Forelimb muscle (tissue), 1 donor: ENCODE measurements around the gene SORCS2. TPM values are rescaled to one million over a fixed set of nuclear protein-coding genes. Genes with fewer than 3 reads are reported as not detected.

Experiments used
- DNase-seq: peaks from one replicate; pipeline ENCODE4 v3.0.0-alpha.2; 2013; ENCODE audit warnings: low read depth
- polyA plus RNA-seq: library from polyadenylated mRNA; unstranded; fragments of 120-200 nt; gene quantifications from one replicate; pipeline ENCODE4 v1.2.1, GENCODE V29; 2013; ENCODE audit not compliant: insufficient read length

The SORCS2 gene
- polyA plus RNA-seq, 1 donor = 8.8 TPM

- DNase-seq = no peak
These were observed 596.5 kb downstream of the SORCS2 start for GRCh38 chr4:7788694-7789425.

DNA sequence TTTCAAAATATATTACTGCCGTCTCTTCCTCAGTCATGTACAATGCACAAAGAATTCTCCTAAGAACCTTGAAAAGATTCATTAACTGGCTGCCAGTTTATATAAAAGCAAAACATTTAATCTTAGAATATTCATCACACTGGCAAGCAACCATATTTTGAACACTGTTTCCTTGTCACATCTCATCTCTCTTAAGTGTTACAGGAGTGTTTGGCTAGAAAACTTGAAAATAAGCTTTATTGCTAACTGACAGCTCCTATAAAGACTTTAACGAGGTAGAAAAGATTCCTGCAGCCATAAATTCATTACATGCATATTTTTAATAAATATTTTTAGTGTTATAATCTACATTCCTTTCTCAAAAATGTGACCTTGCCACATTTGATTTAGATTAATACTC is 597.7 kb downstream of the SORCS2 start:
- DNase-seq = no peak

DNA sequence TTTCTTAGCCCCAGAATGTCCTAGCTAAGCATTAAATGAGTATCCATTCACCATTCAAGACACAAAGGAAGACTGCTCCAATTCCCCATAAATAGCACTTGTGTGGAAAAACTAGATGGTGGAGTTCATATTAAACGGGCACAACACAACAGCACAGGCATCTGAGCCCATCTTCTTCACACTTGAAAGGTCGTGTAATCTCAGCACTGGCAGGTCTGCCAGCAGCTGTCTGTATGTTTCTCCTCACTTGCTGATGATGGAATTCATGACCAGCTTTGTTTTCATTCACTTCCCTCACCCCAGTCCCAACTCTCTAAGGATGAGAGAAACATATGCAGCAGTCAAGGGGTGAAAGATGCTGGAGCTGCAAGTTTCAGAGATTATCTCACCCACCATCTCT is 598.7 kb downstream of the SORCS2 start:
- no peak for DNase-seq

Other genes with a start within 250 kb of the SORCS2 start
- 22.0 TPM for gene TADA2B, start 149.2 kb upstream of the SORCS2 start, polyA plus RNA-seq
- gene GRPEL1, start 124.5 kb upstream of the SORCS2 start, polyA plus RNA-seq = 30.1 TPM
- not detected for gene PSAPL1, start 242.4 kb downstream of the SORCS2 start, polyA plus RNA-seq